GM23338 (cell line): ENCODE results near the gene ZNF267. TPM values are rescaled to one million over a fixed set of nuclear protein-coding genes. Genes with fewer than 3 reads are reported as not detected.

Experiments used
- ATAC-seq: fragments of 200-7000 bp; cut with Tn5 transposase; 3 replicates; pipeline ENCODE4 v1.9.1; 2020
- DNase-seq: peaks from one replicate; pipeline ENCODE4 v3.0.0-alpha.2; 2015; ENCODE audit warnings: low spot score
- H2AFZ ChIP-seq: fragments of 200-600 bp; sonication (generic); 2 replicates; pipeline ENCODE4 v1.8.0; 2016; ENCODE audit warnings: antibody characterized with exemption, mild to moderate bottlenecking, moderate library complexity
- H3F3A ChIP-seq: fragments of 200-600 bp; sonication (generic); replicated peaks from 2 replicates; pipeline ENCODE4 v1.8.0; 2017; ENCODE audit warnings: antibody characterized with exemption, mixed run types, low read depth
- H3K27ac ChIP-seq: fragments of 200-600 bp; sonication (generic); 2 replicates; pipeline ENCODE4 v1.6.1; 2016; ENCODE audit warnings: low read depth
- H3K27me3 ChIP-seq: fragments of 200-600 bp; sonication (generic); 2 replicates; pipeline ENCODE4 v1.8.0; 2016; ENCODE audit warnings: mild to moderate bottlenecking, mixed run types, moderate library complexity; ENCODE audit not compliant: insufficient read depth
- H3K36me3 ChIP-seq: fragments of 200-600 bp; sonication (generic); 2 replicates; pipeline ENCODE4 v1.8.0; 2016; ENCODE audit warnings: mild to moderate bottlenecking; ENCODE audit not compliant: insufficient read depth
- H3K4me1 ChIP-seq: fragments of 200-600 bp; sonication (generic); 2 replicates; pipeline ENCODE4 v1.8.0; 2016; ENCODE audit warnings: mild to moderate bottlenecking, moderate library complexity; ENCODE audit not compliant: insufficient read depth
- H3K4me2 ChIP-seq: fragments of 200-600 bp; sonication (generic); 2 replicates; pipeline ENCODE4 v1.7.1; 2017; ENCODE audit warnings: mixed run types
- H3K4me3 ChIP-seq: fragments of 200-600 bp; sonication (generic); 2 replicates; pipeline ENCODE4 v1.6.1; 2016; ENCODE audit warnings: mixed run types
- H3K79me2 ChIP-seq: fragments of 200-600 bp; sonication (generic); replicated peaks from 2 replicates; pipeline ENCODE4 v1.8.0; 2017; ENCODE audit warnings: mild to moderate bottlenecking; ENCODE audit not compliant: insufficient read depth
- H3K9me2 ChIP-seq: fragments of 200-600 bp; sonication (generic); 2 replicates; pipeline ENCODE4 v1.8.0; 2017; ENCODE audit not compliant: insufficient read depth
- H4K20me1 ChIP-seq: fragments of 200-600 bp; sonication (generic); replicated peaks from 2 replicates; pipeline ENCODE4 v1.8.0; 2017; ENCODE audit warnings: mild to moderate bottlenecking; ENCODE audit not compliant: insufficient read depth
- H3K27ac Mint-ChIP-seq: 2 replicates; pipeline ENCODE4 v1.8.0; 2020; ENCODE audit warnings: inconsistent platforms, mild to moderate bottlenecking, moderate library complexity, mixed read lengths
- H3K27me3 Mint-ChIP-seq: 3 replicates; pipeline ENCODE4 v1.8.0; 2022; ENCODE audit warnings: low read depth, mild to moderate bottlenecking, moderate library complexity, mixed read lengths, inconsistent platforms; ENCODE audit not compliant: insufficient read depth, poor library complexity
- H3K36me3 Mint-ChIP-seq: 3 replicates; pipeline ENCODE4 v1.8.0; 2021; ENCODE audit warnings: low read depth, mild to moderate bottlenecking, inconsistent platforms, moderate library complexity, mixed read lengths
- H3K4me1 Mint-ChIP-seq: 3 replicates; pipeline ENCODE4 v1.8.0; 2020; ENCODE audit warnings: mild to moderate bottlenecking, inconsistent platforms, mixed read lengths
- H3K4me3 Mint-ChIP-seq: 3 replicates; pipeline ENCODE4 v1.8.0; 2021; ENCODE audit warnings: moderate library complexity, mild to moderate bottlenecking, inconsistent platforms, mixed read lengths
- H3K9me3 Mint-ChIP-seq: 3 replicates; pipeline ENCODE4 v1.8.0; 2020; ENCODE audit warnings: moderate library complexity, mild to moderate bottlenecking, inconsistent platforms, mixed read lengths
- CREB1 ChIP-seq: fragments of 250-450 bp; sonication (Bioruptor Pico); IDR thresholded peaks from 2 replicates; pipeline ENCODE4 v1.5.0; 2020; ENCODE audit warnings: low read depth, mild to moderate bottlenecking, moderate library complexity
- CTCF ChIP-seq, 2 experiments: fragments of 200-600 bp in 1 of 2; sonication (generic) in 1 of 2; conservative IDR thresholded peaks; 2 replicates each; pipeline versions ENCODE4 v1.5.1 to v1.6.1; 2016 to 2017; ENCODE audit warnings: antibody characterized with exemption in 2 of 2, low read depth in 2 of 2, mild to moderate bottlenecking in 2 of 2, moderate library complexity in 1 of 2
- EZH2 ChIP-seq: fragments of 200-600 bp; sonication (generic); IDR thresholded peaks from one replicate; pipeline ENCODE4 v1.8.0; 2017; ENCODE audit warnings: antibody characterized with exemption, mild to moderate bottlenecking, low read depth; ENCODE audit not compliant: unreplicated experiment
- EZH2phosphoT487 ChIP-seq: fragments of 200-600 bp; sonication (generic); IDR thresholded peaks from one replicate; pipeline ENCODE4 v1.8.1; 2018; ENCODE audit warnings: antibody characterized with exemption; ENCODE audit not compliant: unreplicated experiment
- JUNB ChIP-seq: IDR thresholded peaks from one replicate; pipeline ENCODE4 v1.6.1; 2016; ENCODE audit warnings: antibody characterized with exemption; ENCODE audit not compliant: unreplicated experiment
- NANOG ChIP-seq: IDR thresholded peaks from 2 replicates; pipeline ENCODE4 v1.6.1; 2016; ENCODE audit warnings: antibody characterized with exemption, borderline replicate concordance
- REST ChIP-seq: IDR thresholded peaks from one replicate; pipeline ENCODE4 v1.6.1; 2018; ENCODE audit warnings: antibody characterized with exemption; ENCODE audit not compliant: unreplicated experiment
- ZNF114 ChIP-seq: fragments of 250-450 bp; sonication (Bioruptor Pico); IDR thresholded peaks from 2 replicates; pipeline ENCODE4 v1.5.0; 2020; ENCODE audit warnings: mild to moderate bottlenecking, moderate library complexity
- ZNF462 ChIP-seq: fragments of 250-450 bp; sonication (Bioruptor Pico); IDR thresholded peaks from 2 replicates; pipeline ENCODE4 v1.5.0; 2020; ENCODE audit warnings: mild to moderate bottlenecking, moderate library complexity
- polyA plus RNA-seq: library from polyadenylated mRNA; unstranded; fragments of >200 nt; fragmentation: Nextera tagmentation; extraction: Ambion mirVana; gene quantifications from 2 replicates; pipeline ENCODE4 v1.2.1, GENCODE V29; 2016
- total RNA-seq: library from RNA; depleted of rRNA; stranded (reverse); fragments of >200 nt; shearing (Covaris generic); gene quantifications from 2 replicates; pipeline ENCODE4 v1.2.3, GENCODE V29; 2014

ZNF267 gene
- total and polyA plus RNA-seq, 2 experiments from 2014 or later: 13.8 to 31.7 TPM

GRCh38 chr16:31893824-31894223, 20.2 kb downstream of the ZNF267 start (continued):
- TF ChIP-seq ZNF462 (CRISPR knock-in tag): no peak
- TF ChIP-seq NANOG: no peak

GRCh38 chr16:31897283-31897682, 23.7 kb downstream of the ZNF267 start:
- DNase-seq (no peak), ATAC-seq (no peak)
- Histone ChIP-seq H3K27me3 (no peaks in the 10 kb centered on the region), H3K9me2 (no peaks in the 10 kb centered on the region), H3F3A (no peaks in the 10 kb centered on the region), H3K27ac (no peak overlapping the region), H3K36me3 (peaks cover 25% of the 10 kb centered on the region), H4K20me1 (no peaks in the 10 kb centered on the region), H3K4me1 (no peaks in the 10 kb centered on the region), H3K4me3 (no peak overlapping the region), H2AFZ (no peak overlapping the region), H3K4me2 (no peak overlapping the region), H3K79me2 (peaks cover 60% of the 10 kb centered on the region)
- Mint-ChIP-seq H3K27me3 (no peaks in the 10 kb centered on the region), H3K4me3 (no peak overlapping the region), H3K27ac (no peak overlapping the region), H3K4me1 (no peaks in the 10 kb centered on the region), H3K9me3 (peaks cover 77% of the 10 kb centered on the region), H3K36me3 (peaks cover 82% of the 10 kb centered on the region)
- TF ChIP-seq EZH2: no peak
- no peak for TF ChIP-seq ZNF114
- TF ChIP-seq JUNB: no peak
- no peak for TF ChIP-seq REST
- TF ChIP-seq EZH2phosphoT487: no peak
- no peak for TF ChIP-seq CREB1
- TF ChIP-seq CTCF (conservative IDR thresholded peaks at IDR 0.05; ENCODE audit: low read depth in 2 of 2): no peak
- TF ChIP-seq NANOG: no peak
